Lower lobe of right lung (tissue), 2 donors: ENCODE measurements around the gene STK40. TPM values are rescaled to one million over a fixed set of nuclear protein-coding genes. Genes with fewer than 3 reads are reported as not detected.

Experiments
- ATAC-seq, 2 donors: fragments of 200-7000 bp; cut with Tn5 transposase; one replicate each; pipeline ENCODE4 v1.9.1; 2020 to 2022; ENCODE audit warnings: mild to moderate bottlenecking in 2 of 2, moderate library complexity in 2 of 2
- DNase-seq: peaks from one replicate; pipeline ENCODE4 v3.0.0-alpha.2; 2020
- H3K27ac ChIP-seq: fragments of 200-600 bp; one replicate; pipeline ENCODE4 v1.8.0; 2022
- H3K27me3 ChIP-seq: fragments of 200-600 bp; one replicate; pipeline ENCODE4 v1.8.0; 2022; ENCODE audit warnings: low read depth
- H3K36me3 ChIP-seq: fragments of 200-600 bp; one replicate; pipeline ENCODE4 v1.8.0; 2022; ENCODE audit warnings: mild to moderate bottlenecking
- H3K4me1 ChIP-seq: fragments of 200-600 bp; one replicate; pipeline ENCODE4 v1.8.0; 2022
- H3K4me3 ChIP-seq: fragments of 200-600 bp; one replicate; pipeline ENCODE4 v1.8.0; 2022; ENCODE audit warnings: mild to moderate bottlenecking
- H3K9me3 ChIP-seq: fragments of 200-600 bp; one replicate; pipeline ENCODE4 v1.8.0; 2022
- CTCF ChIP-seq: fragments of 200-600 bp; IDR thresholded peaks from one replicate; pipeline ENCODE4 v1.8.0; 2022; ENCODE audit warnings: antibody characterized with exemption, mild to moderate bottlenecking
- intact Hi-C: fragments of 100-400 bp; cut with DNase I; formaldehyde crosslinking; loops from one replicate; pipeline ENCODE4 v1.11.0; 2022
- total RNA-seq: library from RNA; stranded (reverse); fragmentation: NEBNext Ultra II Directional; extraction: Animal tissue kit (Norgen Biotek cat#: 25700); gene quantifications from one replicate; pipeline ENCODE4 v1.2.1, GENCODE V29; 2021
- donor health status: DM: no; HTN: yes; CAD: no; lungs with severe emphysema.

The STK40 gene
- total RNA-seq, 1 donor from 2014 or later, result 74.2 TPM

- H3K27me3 ChIP-seq, result no peaks in the 10 kb centered on the region
- H3K27ac ChIP-seq, result no peak overlapping the region
- H3K4me3 ChIP-seq, result no peak overlapping the region
- peaks cover 2% of the 10 kb centered on the region for H3K36me3 ChIP-seq
- ATAC-seq (no peak), DNase-seq (no peak)
- peaks cover 20% of the 10 kb centered on the region for H3K4me1 ChIP-seq
- H3K9me3 ChIP-seq, result no peaks in the 10 kb centered on the region
- TF ChIP-seq CTCF, result no peak
- intact Hi-C loops, result no loop called here
These were observed 16.8 kb upstream of the STK40 start for GRCh38 chr1:36402504-36402890.

GRCh38 chr1:36401602-36402503, 16.1 kb upstream of the STK40 start:
- Histone ChIP-seq H3K27ac (peak overlapping the region; percentile 77), H3K27me3 (no peaks in the 10 kb centered on the region), H3K4me3 (peak overlapping the region; percentile 51), H3K9me3 (no peaks in the 10 kb centered on the region), H3K4me1 (peaks cover 24% of the 10 kb centered on the region), H3K36me3 (no peaks in the 10 kb centered on the region)
- no peak for DNase-seq
- intact Hi-C loops, result no loop called here
- no peak for TF ChIP-seq CTCF
- ATAC-seq, result no peak

- peak; percentile 72 to 90 for ATAC-seq
These were observed 15.3 kb upstream of the STK40 start for GRCh38 chr1:36400825-36401601.

GRCh38 chr1:36400514-36400824, 14.7 kb upstream of the STK40 start:
- Histone ChIP-seq H3K4me1 (peaks cover 32% of the 10 kb centered on the region), H3K27me3 (no peaks in the 10 kb centered on the region), H3K27ac (peak overlapping the region; percentile 77), H3K36me3 (no peaks in the 10 kb centered on the region), H3K4me3 (peak overlapping the region; percentile 51), H3K9me3 (no peaks in the 10 kb centered on the region)
- no peak for TF ChIP-seq CTCF
- ATAC-seq, result no peak
- no peak for DNase-seq
- intact Hi-C loops, result no loop called here

More at GRCh38 chr1:36400825-36401601, 15.3 kb upstream of the STK40 start:
- H3K4me3 ChIP-seq, result peak overlapping the region; percentile 51
- DNase-seq, result peak; percentile 92
- TF ChIP-seq CTCF, result no peak
- H3K36me3 ChIP-seq, result no peaks in the 10 kb centered on the region
- no peaks in the 10 kb centered on the region for H3K9me3 ChIP-seq
- H3K27me3 ChIP-seq, result no peaks in the 10 kb centered on the region
- peak overlapping the region; percentile 77 for H3K27ac ChIP-seq
- H3K4me1 ChIP-seq, result peaks cover 32% of the 10 kb centered on the region
- intact Hi-C loops, result no loop called here

GRCh38 chr1:36398370-36398977, 12.8 kb upstream of the STK40 start:
- Histone ChIP-seq H3K4me3 (peak overlapping the region; percentile 88), H3K36me3 (peaks cover 8% of the 10 kb centered on the region), H3K4me1 (peaks cover 32% of the 10 kb centered on the region), H3K27me3 (no peaks in the 10 kb centered on the region), H3K9me3 (no peaks in the 10 kb centered on the region), H3K27ac (peak overlapping the region; percentile 96)
- intact Hi-C loops, result no loop called here
- no peak for TF ChIP-seq CTCF
- ATAC-seq, result no peak
- DNase-seq, result no peak
